HG03280 (cell line): Measurements from ENCODE around the gene GTF2H4.
A peak's percentile ranks its signal among the peaks of the same experiment; 100 is the strongest.
"Not testable (repeated sequence)": the region's sequence is repeated elsewhere in the genome, so short reads cannot be mapped to it uniquely, and the experiment has no call there.

ENCODE experiments used
- ATAC-seq: cut with Tn5 transposase; IDR thresholded peaks from one replicate; pipeline ENCODE4 v1.9.1; 2021; ENCODE audit warnings: mild to moderate bottlenecking, moderate library complexity; ENCODE audit not compliant: unreplicated experiment

Gene GTF2H4

GRCh38 chr6:30893666-30894065, 14.3 kb upstream of the GTF2H4 start:
- no peak for ATAC-seq

- no peak for ATAC-seq
Observed at GRCh38 chr6:30894381-30894780, 13.6 kb upstream of the GTF2H4 start.

- ATAC-seq, result no peak
Observed at GRCh38 chr6:30894935-30895334, 13.1 kb upstream of the GTF2H4 start.

- no peak for ATAC-seq
Observed at GRCh38 chr6:30895343-30895742, 12.7 kb upstream of the GTF2H4 start.

GRCh38 chr6:30896541-30896940, 11.5 kb upstream of the GTF2H4 start:
- no peak for ATAC-seq

- no peak for ATAC-seq
Observed at GRCh38 chr6:30897882-30898281, 10.1 kb upstream of the GTF2H4 start.

GRCh38 chr6:30898750-30899360, 9.2 kb upstream of the GTF2H4 start:
- no peak for ATAC-seq

GRCh38 chr6:30900863-30901417, 7.1 kb upstream of the GTF2H4 start:
- no peak for ATAC-seq

GRCh38 chr6:30901436-30901835, 6.6 kb upstream of the GTF2H4 start:
- ATAC-seq, result no peak

GRCh38 chr6:30902196-30902595, 5.8 kb upstream of the GTF2H4 start:
- ATAC-seq, result not testable (repeated sequence)

- no peak for ATAC-seq
Observed at GRCh38 chr6:30902709-30903108, 5.3 kb upstream of the GTF2H4 start.

- no peak for ATAC-seq
Observed at GRCh38 chr6:30903236-30903635, 4.8 kb upstream of the GTF2H4 start.

- not testable (repeated sequence) for ATAC-seq
Observed at GRCh38 chr6:30907290-30907757, 683 bp upstream of the GTF2H4 start.

GRCh38 chr6:30908700-30909099, 693 bp downstream of the GTF2H4 start:
- no peak for ATAC-seq

GRCh38 chr6:30910473-30910872, 2.5 kb downstream of the GTF2H4 start:
- not testable (repeated sequence) for ATAC-seq

GRCh38 chr6:30912746-30913520, 4.9 kb downstream of the GTF2H4 start:
- no peak for ATAC-seq

- ATAC-seq, result peak; percentile 7
Observed at GRCh38 chr6:30913721-30914075, 5.7 kb downstream of the GTF2H4 start.

GRCh38 chr6:30914076-30914853, 6.3 kb downstream of the GTF2H4 start, which contains the start of gene VARS2:
Gene VARS2, plus strand, starts transcription at chr6:30914238. Its CDS starts 599 bp downstream, at chr6:30914837.
- peak; percentile 86 for ATAC-seq

- ATAC-seq, result no peak
Observed at GRCh38 chr6:30914854-30915590, 7.0 kb downstream of the GTF2H4 start.

- no peak for ATAC-seq
Observed at GRCh38 chr6:30915591-30915946, 7.6 kb downstream of the GTF2H4 start.

- ATAC-seq, result no peak
Observed at GRCh38 chr6:30917041-30917440, 9.0 kb downstream of the GTF2H4 start.
